ENCODE data around the gene ATP6V0C. TPM values are rescaled to one million over a fixed set of nuclear protein-coding genes. Genes with fewer than 3 reads are reported as not detected.

Gene ATP6V0C
- total RNA-seq: 5.1 and 6.6 TPM in 2 replicates

DNA sequence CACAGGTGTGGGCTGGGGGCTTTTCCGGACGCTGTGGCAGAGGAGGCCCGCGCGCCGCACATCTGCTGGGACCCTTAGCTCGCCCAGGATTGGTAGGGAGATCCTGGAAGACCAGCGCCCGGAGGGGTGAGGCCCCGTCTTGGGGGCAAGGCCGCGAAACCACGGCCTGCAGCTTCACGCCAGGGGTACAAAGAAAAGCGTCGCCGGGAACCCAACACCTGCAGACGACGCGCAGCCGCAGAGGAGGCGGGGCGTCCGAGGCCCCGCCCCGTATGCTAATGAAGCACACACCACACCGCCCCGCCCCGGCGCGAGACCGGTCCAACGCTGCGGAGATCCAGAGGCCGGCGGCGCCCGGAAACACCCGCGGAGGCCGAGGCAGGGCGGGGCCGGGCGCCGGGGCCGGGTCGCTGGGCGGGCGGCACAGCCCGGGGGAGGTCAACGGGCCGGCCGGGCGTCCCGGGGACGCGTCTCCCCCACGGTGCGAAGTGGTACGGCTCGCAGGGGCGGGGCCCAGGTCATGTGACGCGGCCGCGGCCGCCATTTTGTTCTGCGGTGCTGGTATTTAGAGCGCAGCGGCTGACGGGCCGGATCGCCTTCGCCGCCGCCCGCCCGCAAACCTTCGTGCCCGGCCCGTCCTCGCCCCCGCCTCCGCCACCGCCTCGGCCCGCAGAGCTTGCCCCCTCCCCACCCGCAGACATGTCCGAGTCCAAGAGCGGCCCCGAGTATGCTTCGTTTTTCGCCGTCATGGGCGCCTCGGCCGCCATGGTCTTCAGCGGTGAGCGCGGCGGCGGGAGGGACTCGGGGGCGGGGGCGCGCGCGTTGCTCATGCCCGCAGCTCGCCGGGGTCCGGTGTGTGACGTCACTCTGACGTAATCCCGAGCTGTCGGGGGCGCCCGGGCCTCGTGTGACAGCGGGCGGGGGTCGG is at the start of gene ATP6V0C:
Gene ATP6V0C (plus strand): TSS at position 548 of the 928 bp plus-strand sequence. CDS start 152 bp downstream, at position 700.

DNA sequence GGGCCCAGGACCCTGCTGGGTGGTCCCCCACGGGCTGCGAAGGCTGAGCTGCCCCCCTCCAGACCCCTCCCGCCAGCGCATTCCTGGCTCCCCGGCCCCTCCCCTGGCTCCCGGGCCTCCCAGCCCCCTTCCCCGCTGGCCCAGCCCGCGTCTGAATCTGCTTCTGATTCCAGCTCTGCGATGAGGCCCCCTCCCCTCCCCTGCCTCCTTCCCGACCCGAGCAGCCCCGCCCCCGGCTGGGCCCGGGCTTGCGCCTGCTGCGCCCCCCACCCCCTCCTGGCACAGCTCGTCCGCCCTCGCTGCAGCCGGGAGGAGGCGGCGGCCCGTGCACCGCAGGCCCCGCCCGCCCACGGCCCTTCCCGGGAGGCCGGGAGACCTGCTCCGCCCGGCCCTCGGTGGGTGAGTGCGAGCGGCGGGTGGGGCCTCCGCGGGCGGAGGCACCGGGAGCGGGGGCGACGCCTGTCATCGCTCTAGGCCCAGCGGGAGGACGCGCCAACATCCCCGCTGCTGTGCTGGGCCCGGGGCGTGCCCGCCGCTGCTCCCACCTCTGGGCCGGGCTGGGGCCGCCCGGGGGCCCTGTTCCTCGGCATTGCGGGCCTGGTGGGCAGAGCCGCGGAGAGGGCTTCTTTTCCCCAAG is 42.6 kb upstream of the ATP6V0C start, which contains the start of gene NTN3:
Gene NTN3 (plus strand): TSS at position 282 of the 637 bp plus-strand sequence. CDS start 405 bp downstream, outside the sequence.

DNA sequence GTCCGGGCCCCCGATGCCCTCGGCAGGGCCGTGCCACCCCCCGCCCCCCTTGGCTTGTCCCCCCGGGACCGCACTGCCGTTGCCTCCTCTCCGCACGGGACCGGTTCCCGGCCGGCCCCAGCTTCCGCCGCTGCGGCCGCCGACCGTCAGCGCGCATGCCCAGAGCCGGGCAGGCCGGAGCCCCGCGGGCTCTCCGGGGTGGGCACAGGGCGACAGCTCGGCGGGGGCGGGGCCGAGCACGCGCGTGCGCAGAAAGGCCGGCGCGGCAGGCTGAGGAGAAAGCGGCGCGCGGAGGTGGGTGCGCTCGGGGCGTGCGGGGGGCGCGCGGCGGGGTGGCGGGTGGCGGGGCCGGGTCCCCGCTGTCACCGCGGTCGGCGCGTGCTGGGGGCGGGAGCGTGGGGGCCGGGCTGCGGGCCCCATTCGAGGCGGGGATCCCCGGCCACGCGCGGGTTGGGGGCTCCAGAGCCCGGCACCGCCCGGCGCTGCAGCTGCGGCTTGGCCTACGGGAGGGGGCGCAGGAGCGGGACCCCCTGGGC is 38.8 kb upstream of the ATP6V0C start, which contains the start of gene TBC1D24:
Gene TBC1D24 (plus strand): TSS at position 251 of the 536 bp plus-strand sequence. CDS start 21,022 bp downstream, outside the sequence.

GRCh38 chr16:2520097-2520783 is 6.5 kb downstream of the ATP6V0C start, which contains the start of gene AMDHD2:
Gene AMDHD2 (plus strand): TSS chr16:2520371. CDS start chr16:2520459, 88 bp downstream.

DNA sequence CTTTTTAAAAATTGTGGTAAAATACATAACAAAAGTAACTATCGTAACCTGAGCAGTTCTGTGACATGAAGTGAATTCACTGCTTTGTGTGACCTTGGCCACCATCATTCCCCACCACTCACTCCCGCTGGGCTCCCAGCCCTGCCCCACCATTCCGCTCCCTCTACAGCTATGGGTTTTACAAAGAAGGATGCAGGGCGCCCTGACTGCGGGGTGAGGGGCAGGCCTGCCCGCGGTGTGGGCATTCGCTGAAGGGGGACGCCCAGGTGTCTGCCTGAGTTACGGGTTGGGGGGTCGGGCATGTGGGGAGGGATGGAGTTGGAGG is 17.6 kb downstream of the ATP6V0C start, which contains the start of gene CEMP1:
Gene CEMP1 (minus strand): TSS at position 38 of the 325 bp plus-strand sequence. CDS start 335 bp downstream, outside the sequence.

GRCh38 chr16:2537451-2538379 is 24.0 kb downstream of the ATP6V0C start, which contains the start of gene PDPK1:
Gene PDPK1 (plus strand): TSS chr16:2538021. CDS start chr16:2538113, 92 bp downstream.

Other genes starting within 250 kb of the ATP6V0C start
- gene RNPS1, start 245.8 kb upstream of the ATP6V0C start, total RNA-seq: 33.1 and 44.0 TPM in 2 replicates
- gene ABCA3, start 173.2 kb upstream of the ATP6V0C start, total RNA-seq: 0.43 and 0.55 TPM in 2 replicates
- gene CCNF, start 84.5 kb upstream of the ATP6V0C start, total RNA-seq: 4.0 and 4.8 TPM in 2 replicates
- 1.00 and 1.0 TPM in 2 replicates for gene TEDC2, start 53.8 kb upstream of the ATP6V0C start, total RNA-seq
- 0.43 and 0.74 TPM in 2 replicates for gene NTN3, start 42.7 kb upstream of the ATP6V0C start, total RNA-seq
- gene TBC1D24, start 38.8 kb upstream of the ATP6V0C start, total RNA-seq: 12.8 and 16.8 TPM in 2 replicates
- gene AMDHD2, start 6.4 kb downstream of the ATP6V0C start, total RNA-seq: 23.3 and 35.0 TPM in 2 replicates
- gene CEMP1, start 17.5 kb downstream of the ATP6V0C start, total RNA-seq: 0.09 TPM in 1 of 2 replicates, not detected in the other
- 11.9 and 13.5 TPM in 2 replicates for gene PDPK1, start 24.1 kb downstream of the ATP6V0C start, total RNA-seq
- 16.2 and 18.2 TPM in 2 replicates for gene KCTD5, start 168.6 kb downstream of the ATP6V0C start, total RNA-seq
- 0.57 and 0.74 TPM in 2 replicates for gene PRSS27, start 206.3 kb downstream of the ATP6V0C start, total RNA-seq
- 29.7 and 50.2 TPM in 2 replicates for gene SRRM2, start 238.7 kb downstream of the ATP6V0C start, total RNA-seq

All from smooth muscle cell of bladder (primary cell).